Measurements from ENCODE around the gene FBXO44. TPM values are rescaled to one million over a fixed set of nuclear protein-coding genes. Genes with fewer than 3 reads are reported as not detected.

The FBXO44 gene
- total RNA-seq, 2 experiments from 2014 or later = 54.9 to 59.2 TPM

- no peak overlapping the region for H3K27ac Mint-ChIP-seq
- POLR2A ChIA-PET = no interaction called here
- H3K4me1 Mint-ChIP-seq = peaks cover 5% of the 10 kb centered on the region
- no peaks in the 10 kb centered on the region for H3K36me3 Mint-ChIP-seq
- H3K4me3 Mint-ChIP-seq = no peak overlapping the region
- H3K27me3 Mint-ChIP-seq = peaks cover 17% of the 10 kb centered on the region
- DNase-seq = no peak
- no peaks in the 10 kb centered on the region for H3K9me3 Mint-ChIP-seq
- no peak for ATAC-seq (ENCODE audit: low read depth)
Observed at GRCh38 chr1:11703357-11704193, 48.9 kb downstream of the FBXO44 start.

DNA sequence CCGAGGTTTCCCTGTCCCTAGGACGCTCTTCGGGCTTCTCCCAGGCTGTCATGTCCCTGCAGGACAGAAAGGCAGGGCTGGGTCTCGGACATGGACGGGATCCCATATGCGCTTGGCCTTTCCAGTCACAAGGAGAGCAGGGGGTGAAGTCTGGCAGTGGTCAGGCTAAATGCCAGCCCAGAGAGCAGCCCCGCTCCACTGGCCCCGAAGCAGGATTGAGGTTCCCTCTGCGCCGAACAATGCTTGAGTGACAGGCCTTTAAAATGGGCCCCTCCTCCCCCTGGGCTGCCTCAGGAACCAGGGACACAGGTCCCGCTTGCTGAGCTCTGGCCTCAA lies 49.5 kb downstream of the FBXO44 start:
- ATAC-seq (ENCODE audit: low read depth) = no peak
- DNase-seq = no peak
- no peaks in the 10 kb centered on the region for H3K9me3 Mint-ChIP-seq
- H3K4me3 Mint-ChIP-seq = no peak overlapping the region
- peaks cover 5% of the 10 kb centered on the region for H3K4me1 Mint-ChIP-seq
- no peaks in the 10 kb centered on the region for H3K36me3 Mint-ChIP-seq
- no peak overlapping the region for H3K27ac Mint-ChIP-seq
- POLR2A ChIA-PET = no interaction called here
- H3K27me3 Mint-ChIP-seq = peaks cover 15% of the 10 kb centered on the region

GRCh38 chr1:11704691-11705475 lies 50.2 kb downstream of the FBXO44 start:
- H3K27ac Mint-ChIP-seq = no peak overlapping the region
- POLR2A ChIA-PET = interaction anchor here (1.5 kb wide), 1 partner anchor 40 kb away, joined by 3 read pairs; no protein-coding TSS in a partner anchor

DNA sequence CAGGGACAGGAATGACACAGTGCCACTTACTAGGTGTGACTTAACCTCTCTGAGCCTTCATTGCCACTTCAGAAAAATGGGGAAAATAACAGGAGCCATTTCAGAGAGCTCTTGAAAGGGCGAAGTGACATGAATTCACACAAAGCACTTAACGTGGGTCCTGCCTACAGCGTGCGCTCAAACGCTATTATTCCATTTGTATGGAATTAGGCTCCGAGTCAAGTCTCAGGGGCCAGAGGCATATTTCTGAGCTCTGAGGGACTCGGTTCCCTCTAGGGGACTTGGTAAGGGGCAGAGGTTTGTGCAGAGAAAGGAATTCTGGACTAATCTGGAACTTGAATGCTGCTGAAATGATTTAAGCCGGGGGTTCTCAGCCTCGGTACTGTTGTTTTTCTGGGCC lies 50.9 kb downstream of the FBXO44 start:
- H3K27me3 Mint-ChIP-seq = peaks cover 17% of the 10 kb centered on the region
- ATAC-seq (ENCODE audit: low read depth) (no peak), DNase-seq (no peak)
- no peaks in the 10 kb centered on the region for H3K36me3 Mint-ChIP-seq
- POLR2A ChIA-PET = interaction anchor here (1.5 kb wide), 1 partner anchor 41 kb away, joined by 3 read pairs; no protein-coding TSS in a partner anchor
- no peak overlapping the region for H3K4me3 Mint-ChIP-seq
- H3K9me3 Mint-ChIP-seq = no peaks in the 10 kb centered on the region
- H3K27ac Mint-ChIP-seq = no peak overlapping the region
- H3K4me1 Mint-ChIP-seq = peaks cover 5% of the 10 kb centered on the region

More at GRCh38 chr1:11704691-11705475, 50.2 kb downstream of the FBXO44 start:
- Mint-ChIP-seq H3K9me3 (no peaks in the 10 kb centered on the region), H3K36me3 (no peaks in the 10 kb centered on the region), H3K4me3 (no peak overlapping the region), H3K4me1 (peaks cover 5% of the 10 kb centered on the region), H3K27me3 (peaks cover 14% of the 10 kb centered on the region)
- DNase-seq (no peak), ATAC-seq (ENCODE audit: low read depth) (no peak)

DNA sequence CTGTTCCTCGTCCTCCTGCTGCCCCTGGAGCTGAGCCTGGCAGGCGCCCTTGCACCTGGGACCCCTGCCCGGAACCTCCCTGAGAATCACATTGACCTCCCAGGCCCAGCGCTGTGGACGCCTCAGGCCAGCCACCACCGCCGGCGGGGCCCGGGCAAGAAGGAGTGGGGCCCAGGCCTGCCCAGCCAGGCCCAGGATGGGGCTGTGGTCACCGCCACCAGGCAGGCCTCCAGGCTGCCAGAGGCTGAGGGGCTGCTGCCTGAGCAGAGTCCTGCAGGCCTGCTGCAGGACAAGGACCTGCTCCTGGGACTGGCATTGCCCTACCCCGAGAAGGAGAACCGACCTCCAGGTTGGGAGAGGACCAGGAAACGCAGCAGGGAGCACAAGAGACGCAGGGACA lies 51.6 kb downstream of the FBXO44 start:
- ATAC-seq (ENCODE audit: low read depth) = no peak
- H3K4me3 Mint-ChIP-seq = no peak overlapping the region
- H3K4me1 Mint-ChIP-seq = peaks cover 5% of the 10 kb centered on the region
- POLR2A ChIA-PET = interaction anchor here (1.5 kb wide), 1 partner anchor 41 kb away, joined by 3 read pairs; no protein-coding TSS in a partner anchor
- no peaks in the 10 kb centered on the region for H3K9me3 Mint-ChIP-seq
- peaks cover 13% of the 10 kb centered on the region for H3K27me3 Mint-ChIP-seq
- H3K36me3 Mint-ChIP-seq = no peaks in the 10 kb centered on the region
- H3K27ac Mint-ChIP-seq = no peak overlapping the region
- no peak for DNase-seq

GRCh38 chr1:11707621-11708276 lies 53.1 kb downstream of the FBXO44 start:
- Mint-ChIP-seq H3K4me3 (no peak overlapping the region), H3K27ac (no peak overlapping the region), H3K4me1 (peaks cover 5% of the 10 kb centered on the region), H3K36me3 (no peaks in the 10 kb centered on the region), H3K27me3 (peaks cover 13% of the 10 kb centered on the region), H3K9me3 (no peaks in the 10 kb centered on the region)
- DNase-seq = no peak
- ATAC-seq (ENCODE audit: low read depth) = no peak
- POLR2A ChIA-PET = interaction anchor here (1.0 to 1.9 kb wide), 2 partner anchors 12 to 13 kb away, joined by 4 to 5 read pairs; no protein-coding TSS in a partner anchor

DNA sequence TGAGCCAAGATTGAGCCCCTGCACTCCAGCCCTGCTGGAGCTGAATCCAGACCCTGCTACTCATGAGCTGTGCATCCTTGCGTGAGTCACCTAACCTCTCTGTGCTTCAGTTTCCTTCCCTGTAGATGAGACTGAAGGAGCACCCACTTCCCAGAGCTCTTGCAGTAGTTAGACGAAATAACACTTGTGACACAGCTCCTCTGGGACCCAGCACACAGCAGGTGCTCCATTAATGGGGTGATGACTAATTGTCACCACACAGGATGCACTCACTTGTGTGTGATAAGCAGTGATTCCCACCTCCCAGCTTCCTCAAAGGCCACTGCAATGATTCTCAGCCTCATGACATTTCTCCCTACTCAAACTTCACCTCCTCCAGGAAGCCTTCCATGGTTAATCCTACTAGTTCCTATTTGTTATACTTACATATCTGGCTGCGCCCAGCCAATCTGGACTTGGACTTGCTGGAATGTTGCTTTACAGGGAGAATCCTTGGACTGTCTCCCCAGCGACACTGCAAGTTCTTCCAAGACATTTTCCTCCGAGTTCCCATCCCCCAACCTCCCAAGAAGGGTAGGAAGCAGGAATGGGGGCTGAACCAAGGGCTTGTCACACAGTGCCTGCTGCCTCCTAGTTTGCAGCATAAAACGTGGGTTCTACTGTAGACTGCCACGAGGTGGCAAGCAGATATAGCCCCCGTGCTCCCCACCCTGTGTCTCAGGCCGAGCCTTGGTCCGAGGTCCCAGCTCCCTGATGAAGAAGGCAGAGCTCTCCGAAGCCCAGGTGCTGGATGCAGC lies 54.1 kb downstream of the FBXO44 start:
- Mint-ChIP-seq H3K9me3 (no peaks in the 10 kb centered on the region), H3K36me3 (no peaks in the 10 kb centered on the region), H3K4me1 (no peaks in the 10 kb centered on the region), H3K27ac (no peak overlapping the region), H3K4me3 (no peak overlapping the region), H3K27me3 (peaks cover 11% of the 10 kb centered on the region)
- no peak for ATAC-seq (ENCODE audit: low read depth)
- no peak for DNase-seq
- POLR2A ChIA-PET = interaction anchor here (0.6 to 1.9 kb wide), 3 partner anchors 11 to 1889 kb away, joined by 3 to 5 read pairs (median 4); no protein-coding TSS in a partner anchor

- no peaks in the 10 kb centered on the region for H3K9me3 Mint-ChIP-seq
- POLR2A ChIA-PET = interaction anchor here (0.7 to 1.0 kb wide), 3 partner anchors 8 to 57 kb away, joined by 4 to 5 read pairs (median 4); partner anchors contain the start of genes FBXO2 and FBXO44
Observed at GRCh38 chr1:11711490-11711889, 56.8 kb downstream of the FBXO44 start.

GRCh38 chr1:11712285-11712684 lies 57.6 kb downstream of the FBXO44 start:
- H3K9me3 Mint-ChIP-seq = no peaks in the 10 kb centered on the region
- H3K4me1 Mint-ChIP-seq = no peaks in the 10 kb centered on the region
- no peak overlapping the region for H3K27ac Mint-ChIP-seq
- ATAC-seq (ENCODE audit: low read depth) = no peak
- no peaks in the 10 kb centered on the region for H3K36me3 Mint-ChIP-seq
- POLR2A ChIA-PET = interaction anchor here (1.4 kb wide), 1 partner anchor 62 kb away, joined by 3 read pairs; no protein-coding TSS in a partner anchor
- H3K4me3 Mint-ChIP-seq = no peak overlapping the region
- H3K27me3 Mint-ChIP-seq = peaks cover 4% of the 10 kb centered on the region
- DNase-seq = no peak

More at GRCh38 chr1:11711490-11711889, 56.8 kb downstream of the FBXO44 start:
- no peaks in the 10 kb centered on the region for H3K4me1 Mint-ChIP-seq
- H3K36me3 Mint-ChIP-seq = no peaks in the 10 kb centered on the region
- H3K4me3 Mint-ChIP-seq = no peak overlapping the region
- H3K27ac Mint-ChIP-seq = no peak overlapping the region
- DNase-seq = no peak
- no peak for ATAC-seq (ENCODE audit: low read depth)
- peaks cover 4% of the 10 kb centered on the region for H3K27me3 Mint-ChIP-seq

Other genes with a start within 250 kb of the FBXO44 start
- gene DISP3, start 175.7 kb upstream of the FBXO44 start, total RNA-seq = under 1 TPM; 0.44 to 0.60 TPM
- gene FBXO2, start 448 bp upstream of the FBXO44 start, total RNA-seq = 1 to 10 TPM; 4.8 to 6.2 TPM
- gene FBXO6, start 9.3 kb downstream of the FBXO44 start, total RNA-seq = 10 to 100 TPM; 27.5 to 28.0 TPM
- 100 to 1,000 TPM in 1 of 2 experiments, 10 to 100 TPM in 1; 95.4 to 103 TPM for gene MAD2L2, start 26.3 kb downstream of the FBXO44 start, total RNA-seq
- 1 to 10 TPM; 3.5 to 4.1 TPM for gene DRAXIN, start 36.8 kb downstream of the FBXO44 start, total RNA-seq
- gene AGTRAP, start 81.3 kb downstream of the FBXO44 start, total RNA-seq = 10 to 100 TPM; 53.8 to 56.4 TPM
- not detected for gene C1orf167, start 107.3 kb downstream of the FBXO44 start, total RNA-seq
- gene MTHFR, start 151.1 kb downstream of the FBXO44 start, total RNA-seq = 10 to 100 TPM; 47.0 to 47.1 TPM
- 10 to 100 TPM; 21.9 to 25.5 TPM for gene CLCN6, start 151.3 kb downstream of the FBXO44 start, total RNA-seq
- gene NPPA, start 192.9 kb downstream of the FBXO44 start, total RNA-seq = not detected
- gene NPPB, start 204.1 kb downstream of the FBXO44 start, total RNA-seq = not detected

All from activated naive CD8-positive, alpha-beta T cell treated with anti-CD3 and anti-CD28 coated beads, Interleukin-2, amount 10 ng/mL, durations not matched to agents 7 days and 5 days (primary cell).